ENCODE results near the gene ARHGAP31.
"Not testable (repeated sequence)": the region's sequence is repeated elsewhere in the genome, so short reads cannot be mapped to it uniquely, and the experiment has no call there.

ARHGAP31 gene

GRCh38 chr3:119350114-119350513 lies 55.9 kb downstream of the ARHGAP31 start:
- Histone ChIP-seq H3K4me1 (ENCODE audit: control insufficient read depth in 1 of 2, insufficient read depth in 1 of 2, low read depth in 1 of 2, low read length in 1 of 2) (peaks cover 11 to 15% of the 10 kb centered on the region in 2 experiments), H3K27ac (no peak overlapping the region), H3K27me3 (no peaks in the 10 kb centered on the region), H3K9me3 (no peaks in the 10 kb centered on the region), H3K4me3 (ENCODE audit: low read depth in 1 of 2, low read length in 1 of 2) (no peak overlapping the region), H3K36me3 (no peaks in the 10 kb centered on the region)
- TF ChIP-seq, protein P1, sequence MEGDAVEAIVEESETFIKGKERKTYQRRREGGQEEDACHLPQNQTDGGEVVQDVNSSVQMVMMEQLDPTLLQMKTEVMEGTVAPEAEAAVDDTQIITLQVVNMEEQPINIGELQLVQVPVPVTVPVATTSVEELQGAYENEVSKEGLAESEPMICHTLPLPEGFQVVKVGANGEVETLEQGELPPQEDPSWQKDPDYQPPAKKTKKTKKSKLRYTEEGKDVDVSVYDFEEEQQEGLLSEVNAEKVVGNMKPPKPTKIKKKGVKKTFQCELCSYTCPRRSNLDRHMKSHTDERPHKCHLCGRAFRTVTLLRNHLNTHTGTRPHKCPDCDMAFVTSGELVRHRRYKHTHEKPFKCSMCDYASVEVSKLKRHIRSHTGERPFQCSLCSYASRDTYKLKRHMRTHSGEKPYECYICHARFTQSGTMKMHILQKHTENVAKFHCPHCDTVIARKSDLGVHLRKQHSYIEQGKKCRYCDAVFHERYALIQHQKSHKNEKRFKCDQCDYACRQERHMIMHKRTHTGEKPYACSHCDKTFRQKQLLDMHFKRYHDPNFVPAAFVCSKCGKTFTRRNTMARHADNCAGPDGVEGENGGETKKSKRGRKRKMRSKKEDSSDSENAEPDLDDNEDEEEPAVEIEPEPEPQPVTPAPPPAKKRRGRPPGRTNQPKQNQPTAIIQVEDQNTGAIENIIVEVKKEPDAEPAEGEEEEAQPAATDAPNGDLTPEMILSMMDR (IDR thresholded peaks at IDR 0.05), result no peak

- peaks cover 11 to 15% of the 10 kb centered on the region in 2 experiments for H3K4me1 ChIP-seq (ENCODE audit: control insufficient read depth in 1 of 2, insufficient read depth in 1 of 2, low read depth in 1 of 2, low read length in 1 of 2)
- no peak overlapping the region for H3K27ac ChIP-seq
- H3K36me3 ChIP-seq, result no peaks in the 10 kb centered on the region
Measured at GRCh38 chr3:119351581-119351980, 57.4 kb downstream of the ARHGAP31 start.

DNA sequence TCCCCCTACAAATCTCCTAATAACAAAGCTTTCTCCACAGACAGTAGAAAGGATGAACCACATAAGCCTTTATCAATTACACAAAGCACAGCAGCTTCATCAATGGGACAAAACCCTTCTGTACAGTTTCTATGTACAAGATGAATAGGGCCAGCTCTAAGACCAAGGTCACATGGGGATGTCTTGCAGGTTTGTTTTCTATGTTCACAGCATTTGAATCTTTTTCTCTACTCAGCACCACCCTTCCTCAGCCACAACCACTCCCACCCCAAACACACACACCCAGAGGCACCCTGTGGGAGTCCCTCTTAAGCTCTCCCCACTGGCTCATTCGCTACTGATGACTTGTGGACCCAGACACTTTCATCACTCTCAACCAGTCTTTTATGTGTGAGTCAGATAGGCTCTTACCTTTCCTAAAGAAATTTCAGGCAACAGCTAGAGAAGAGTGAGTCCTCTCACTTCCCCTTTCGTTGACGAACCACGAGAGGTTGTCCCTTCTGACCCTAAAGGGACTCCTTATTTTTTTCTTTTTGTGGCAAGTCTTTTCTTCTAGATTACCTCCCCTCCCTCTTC lies 57.9 kb downstream of the ARHGAP31 start:
- Histone ChIP-seq H3K27me3 (no peaks in the 10 kb centered on the region), H3K4me1 (ENCODE audit: control insufficient read depth in 1 of 2, insufficient read depth in 1 of 2, low read depth in 1 of 2, low read length in 1 of 2) (peaks cover 11 to 15% of the 10 kb centered on the region in 2 experiments), H3K27ac (no peak overlapping the region), H3K36me3 (no peaks in the 10 kb centered on the region), H3K9me3 (no peaks in the 10 kb centered on the region), H3K4me3 (ENCODE audit: low read depth in 1 of 2, low read length in 1 of 2) (no peak overlapping the region)
- TF ChIP-seq, protein P1 (IDR thresholded peaks at IDR 0.05), result no peak

More at GRCh38 chr3:119351581-119351980, 57.4 kb downstream of the ARHGAP31 start:
- H3K27me3 ChIP-seq, result no peaks in the 10 kb centered on the region
- no peaks in the 10 kb centered on the region for H3K9me3 ChIP-seq
- TF ChIP-seq, protein P1 (IDR thresholded peaks at IDR 0.05), result no peak
- no peak overlapping the region for H3K4me3 ChIP-seq (ENCODE audit: low read depth in 1 of 2, low read length in 1 of 2)

DNA sequence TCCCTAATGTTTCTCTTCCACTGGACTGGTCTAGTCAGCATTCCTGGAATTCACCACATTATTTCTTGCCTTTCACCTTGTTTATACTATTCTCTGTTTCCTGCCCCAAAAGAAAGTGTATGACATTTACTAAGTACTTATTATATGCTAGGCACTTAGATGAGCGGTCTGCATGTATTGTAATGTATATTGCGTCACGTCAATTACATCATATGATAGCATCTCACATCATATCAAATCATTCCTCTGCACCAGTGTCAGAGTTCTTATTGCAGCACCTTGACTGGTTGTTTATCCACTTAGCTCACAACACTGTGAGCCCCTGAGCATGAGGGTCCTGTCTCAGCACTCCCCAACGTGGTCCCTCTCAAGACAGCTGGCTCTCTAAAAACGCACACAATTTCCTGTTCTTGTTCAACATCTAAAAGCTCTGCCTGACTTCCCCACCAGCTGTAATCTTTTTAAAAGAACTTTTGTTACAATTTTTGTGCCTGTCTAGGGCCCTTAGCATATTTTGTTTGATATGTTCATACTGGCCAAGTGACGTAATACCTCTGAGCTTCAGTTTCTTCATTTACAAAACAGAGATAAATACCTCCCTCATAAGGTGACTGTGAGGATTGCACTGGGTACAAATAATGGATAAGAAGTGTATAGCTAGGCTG lies 58.8 kb downstream of the ARHGAP31 start:
- H3K4me1 ChIP-seq (ENCODE audit: control insufficient read depth in 1 of 2, insufficient read depth in 1 of 2, low read depth in 1 of 2, low read length in 1 of 2), result peaks cover 11 to 15% of the 10 kb centered on the region in 2 experiments
- TF ChIP-seq, protein P1 (IDR thresholded peaks at IDR 0.05), result no peak
- H3K36me3 ChIP-seq, result no peaks in the 10 kb centered on the region
- H3K9me3 ChIP-seq, result no peaks in the 10 kb centered on the region
- no peak overlapping the region for H3K27ac ChIP-seq
- H3K4me3 ChIP-seq (ENCODE audit: low read depth in 1 of 2, low read length in 1 of 2), result no peak overlapping the region
- H3K27me3 ChIP-seq, result no peaks in the 10 kb centered on the region

- peaks cover 11 to 15% of the 10 kb centered on the region in 2 experiments for H3K4me1 ChIP-seq (ENCODE audit: control insufficient read depth in 1 of 2, insufficient read depth in 1 of 2, low read depth in 1 of 2, low read length in 1 of 2)
Measured at GRCh38 chr3:119355608-119356007, 61.4 kb downstream of the ARHGAP31 start.

DNA sequence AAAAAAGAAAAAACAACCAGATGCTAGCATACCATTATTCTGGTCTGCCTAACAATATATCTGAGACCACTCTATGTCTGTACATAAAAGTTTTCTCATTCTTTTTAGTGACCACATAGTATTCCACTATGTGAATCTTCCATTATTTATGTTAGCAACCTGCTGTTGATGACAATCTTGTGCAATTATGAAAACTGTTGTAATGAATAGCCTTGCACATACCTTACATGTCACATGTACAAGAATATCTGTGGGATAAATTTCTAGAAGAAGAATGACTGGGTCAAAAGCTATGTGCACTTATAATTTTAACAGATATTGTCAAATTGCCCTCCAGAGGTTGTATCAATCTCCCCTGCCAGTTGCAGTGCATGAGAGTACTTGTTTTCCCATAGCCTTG lies 62.5 kb downstream of the ARHGAP31 start:
- no peak overlapping the region for H3K27ac ChIP-seq
- no peaks in the 10 kb centered on the region for H3K36me3 ChIP-seq
- peaks cover 11 to 15% of the 10 kb centered on the region in 2 experiments for H3K4me1 ChIP-seq (ENCODE audit: control insufficient read depth in 1 of 2, insufficient read depth in 1 of 2, low read depth in 1 of 2, low read length in 1 of 2)
- H3K27me3 ChIP-seq, result no peaks in the 10 kb centered on the region
- TF ChIP-seq, protein P1 (IDR thresholded peaks at IDR 0.05), result no peak
- H3K4me3 ChIP-seq (ENCODE audit: low read depth in 1 of 2, low read length in 1 of 2), result no peak overlapping the region
- H3K9me3 ChIP-seq, result no peaks in the 10 kb centered on the region

More at GRCh38 chr3:119355608-119356007, 61.4 kb downstream of the ARHGAP31 start:
- not testable (repeated sequence) for H3K9me3 ChIP-seq; H3K36me3 ChIP-seq; H3K27ac ChIP-seq; H3K4me3 ChIP-seq (ENCODE audit: low read depth in 1 of 2, low read length in 1 of 2); H3K27me3 ChIP-seq
